GM23338 (cell line): Measurements from ENCODE around the gene KCNK16. TPM values are rescaled to one million over a fixed set of nuclear protein-coding genes. Genes with fewer than 3 reads are reported as not detected.

ENCODE experiments used
- ATAC-seq: fragments of 200-7000 bp; cut with Tn5 transposase; 3 replicates; pipeline ENCODE4 v1.9.1; 2020
- DNase-seq: peaks from one replicate; pipeline ENCODE4 v3.0.0-alpha.2; 2015; ENCODE audit warnings: low spot score
- H2AFZ ChIP-seq: fragments of 200-600 bp; sonication (generic); 2 replicates; pipeline ENCODE4 v1.8.0; 2016; ENCODE audit warnings: antibody characterized with exemption, mild to moderate bottlenecking, moderate library complexity
- H3F3A ChIP-seq: fragments of 200-600 bp; sonication (generic); replicated peaks from 2 replicates; pipeline ENCODE4 v1.8.0; 2017; ENCODE audit warnings: antibody characterized with exemption, mixed run types, low read depth
- H3K27ac ChIP-seq: fragments of 200-600 bp; sonication (generic); 2 replicates; pipeline ENCODE4 v1.6.1; 2016; ENCODE audit warnings: low read depth
- H3K27me3 ChIP-seq: fragments of 200-600 bp; sonication (generic); 2 replicates; pipeline ENCODE4 v1.8.0; 2016; ENCODE audit warnings: mild to moderate bottlenecking, mixed run types, moderate library complexity; ENCODE audit not compliant: insufficient read depth
- H3K36me3 ChIP-seq: fragments of 200-600 bp; sonication (generic); 2 replicates; pipeline ENCODE4 v1.8.0; 2016; ENCODE audit warnings: mild to moderate bottlenecking; ENCODE audit not compliant: insufficient read depth
- H3K4me1 ChIP-seq: fragments of 200-600 bp; sonication (generic); 2 replicates; pipeline ENCODE4 v1.8.0; 2016; ENCODE audit warnings: mild to moderate bottlenecking, moderate library complexity; ENCODE audit not compliant: insufficient read depth
- H3K4me2 ChIP-seq: fragments of 200-600 bp; sonication (generic); 2 replicates; pipeline ENCODE4 v1.7.1; 2017; ENCODE audit warnings: mixed run types
- H3K4me3 ChIP-seq: fragments of 200-600 bp; sonication (generic); 2 replicates; pipeline ENCODE4 v1.6.1; 2016; ENCODE audit warnings: mixed run types
- H3K79me2 ChIP-seq: fragments of 200-600 bp; sonication (generic); replicated peaks from 2 replicates; pipeline ENCODE4 v1.8.0; 2017; ENCODE audit warnings: mild to moderate bottlenecking; ENCODE audit not compliant: insufficient read depth
- H3K9me2 ChIP-seq: fragments of 200-600 bp; sonication (generic); 2 replicates; pipeline ENCODE4 v1.8.0; 2017; ENCODE audit not compliant: insufficient read depth
- H4K20me1 ChIP-seq: fragments of 200-600 bp; sonication (generic); replicated peaks from 2 replicates; pipeline ENCODE4 v1.8.0; 2017; ENCODE audit warnings: mild to moderate bottlenecking; ENCODE audit not compliant: insufficient read depth
- H3K27ac Mint-ChIP-seq: 2 replicates; pipeline ENCODE4 v1.8.0; 2020; ENCODE audit warnings: inconsistent platforms, mild to moderate bottlenecking, moderate library complexity, mixed read lengths
- H3K27me3 Mint-ChIP-seq: 3 replicates; pipeline ENCODE4 v1.8.0; 2022; ENCODE audit warnings: low read depth, mild to moderate bottlenecking, moderate library complexity, mixed read lengths, inconsistent platforms; ENCODE audit not compliant: insufficient read depth, poor library complexity
- H3K36me3 Mint-ChIP-seq: 3 replicates; pipeline ENCODE4 v1.8.0; 2021; ENCODE audit warnings: low read depth, mild to moderate bottlenecking, inconsistent platforms, moderate library complexity, mixed read lengths
- H3K4me1 Mint-ChIP-seq: 3 replicates; pipeline ENCODE4 v1.8.0; 2020; ENCODE audit warnings: mild to moderate bottlenecking, inconsistent platforms, mixed read lengths
- H3K4me3 Mint-ChIP-seq: 3 replicates; pipeline ENCODE4 v1.8.0; 2021; ENCODE audit warnings: moderate library complexity, mild to moderate bottlenecking, inconsistent platforms, mixed read lengths
- H3K9me3 Mint-ChIP-seq: 3 replicates; pipeline ENCODE4 v1.8.0; 2020; ENCODE audit warnings: moderate library complexity, mild to moderate bottlenecking, inconsistent platforms, mixed read lengths
- CREB1 ChIP-seq: fragments of 250-450 bp; sonication (Bioruptor Pico); IDR thresholded peaks from 2 replicates; pipeline ENCODE4 v1.5.0; 2020; ENCODE audit warnings: low read depth, mild to moderate bottlenecking, moderate library complexity
- CTCF ChIP-seq, 2 experiments: fragments of 200-600 bp in 1 of 2; sonication (generic) in 1 of 2; conservative IDR thresholded peaks; 2 replicates each; pipeline versions ENCODE4 v1.5.1 to v1.6.1; 2016 to 2017; ENCODE audit warnings: antibody characterized with exemption in 2 of 2, low read depth in 2 of 2, mild to moderate bottlenecking in 2 of 2, moderate library complexity in 1 of 2
- ETS1 ChIP-seq: IDR thresholded peaks from 2 replicates; pipeline ENCODE4 v1.6.1; 2016; ENCODE audit warnings: antibody characterized with exemption
- EZH2 ChIP-seq: fragments of 200-600 bp; sonication (generic); IDR thresholded peaks from one replicate; pipeline ENCODE4 v1.8.0; 2017; ENCODE audit warnings: antibody characterized with exemption, mild to moderate bottlenecking, low read depth; ENCODE audit not compliant: unreplicated experiment
- EZH2phosphoT487 ChIP-seq: fragments of 200-600 bp; sonication (generic); IDR thresholded peaks from one replicate; pipeline ENCODE4 v1.8.1; 2018; ENCODE audit warnings: antibody characterized with exemption; ENCODE audit not compliant: unreplicated experiment
- JUNB ChIP-seq: IDR thresholded peaks from one replicate; pipeline ENCODE4 v1.6.1; 2016; ENCODE audit warnings: antibody characterized with exemption; ENCODE audit not compliant: unreplicated experiment
- NANOG ChIP-seq: IDR thresholded peaks from 2 replicates; pipeline ENCODE4 v1.6.1; 2016; ENCODE audit warnings: antibody characterized with exemption, borderline replicate concordance
- POLR2AphosphoS5 ChIP-seq: IDR thresholded peaks from 2 replicates; pipeline ENCODE4 v1.6.1; 2016; ENCODE audit warnings: antibody characterized with exemption, low read depth
- REST ChIP-seq: IDR thresholded peaks from one replicate; pipeline ENCODE4 v1.6.1; 2018; ENCODE audit warnings: antibody characterized with exemption; ENCODE audit not compliant: unreplicated experiment
- STAT1 ChIP-seq: IDR thresholded peaks from one replicate; pipeline ENCODE4 v1.6.1; 2016; ENCODE audit warnings: antibody characterized with exemption; ENCODE audit not compliant: unreplicated experiment
- ZNF114 ChIP-seq: fragments of 250-450 bp; sonication (Bioruptor Pico); IDR thresholded peaks from 2 replicates; pipeline ENCODE4 v1.5.0; 2020; ENCODE audit warnings: mild to moderate bottlenecking, moderate library complexity
- ZNF331 ChIP-seq: fragments of 250-450 bp; sonication (Bioruptor Pico); IDR thresholded peaks from 2 replicates; pipeline ENCODE4 v1.5.0; 2020; ENCODE audit warnings: low read depth, mild to moderate bottlenecking, moderate library complexity
- ZNF462 ChIP-seq: fragments of 250-450 bp; sonication (Bioruptor Pico); IDR thresholded peaks from 2 replicates; pipeline ENCODE4 v1.5.0; 2020; ENCODE audit warnings: mild to moderate bottlenecking, moderate library complexity
- polyA plus RNA-seq: library from polyadenylated mRNA; unstranded; fragments of >200 nt; fragmentation: Nextera tagmentation; extraction: Ambion mirVana; gene quantifications from 2 replicates; pipeline ENCODE4 v1.2.1, GENCODE V29; 2016
- total RNA-seq: library from RNA; depleted of rRNA; stranded (reverse); fragments of >200 nt; shearing (Covaris generic); gene quantifications from 2 replicates; pipeline ENCODE4 v1.2.3, GENCODE V29; 2014

Gene KCNK16
- total and polyA plus RNA-seq, 2 experiments from 2014 or later, result not detected

GRCh38 chr6:39282774-39283173, 39.7 kb downstream of the KCNK16 start:
- Mint-ChIP-seq H3K4me3 (no peak overlapping the region), H3K9me3 (no peaks in the 10 kb centered on the region)
- no peak for ATAC-seq

More at GRCh38 chr6:39282774-39283173, 39.7 kb downstream of the KCNK16 start:
- Mint-ChIP-seq H3K27me3 (peaks cover 13% of the 10 kb centered on the region), H3K36me3 (no peaks in the 10 kb centered on the region; the same call in 2 of the 3 replicates), H3K4me1 (peaks cover 10% of the 10 kb centered on the region), H3K27ac (no peak overlapping the region)
- no peak overlapping the region for H2AFZ ChIP-seq
- H4K20me1 ChIP-seq, result no peaks in the 10 kb centered on the region
- TF ChIP-seq ZNF331 (CRISPR knock-in tag) (no peak), JUNB (no peak), EZH2 (no peak), ZNF462 (CRISPR knock-in tag) (no peak), STAT1 (no peak), NANOG (no peak), POLR2AphosphoS5 (no peak), ETS1 (no peak), CTCF (conservative IDR thresholded peaks at IDR 0.05; ENCODE audit: low read depth in 2 of 2) (no peak), REST (no peak), CREB1 (CRISPR knock-in tag) (no peak), EZH2phosphoT487 (no peak), ZNF114 (CRISPR knock-in tag) (no peak)
- no peaks in the 10 kb centered on the region for H3K4me1 ChIP-seq
- no peak for DNase-seq
- H3K4me3 ChIP-seq, result no peak overlapping the region
- no peaks in the 10 kb centered on the region for H3K36me3 ChIP-seq
- peaks cover 8% of the 10 kb centered on the region; the same call in 1 of the 2 replicates for H3K9me2 ChIP-seq
- no peaks in the 10 kb centered on the region for H3K79me2 ChIP-seq
- H3K4me2 ChIP-seq, result no peak overlapping the region
- no peaks in the 10 kb centered on the region for H3F3A ChIP-seq
- H3K27ac ChIP-seq, result no peak overlapping the region
- no peaks in the 10 kb centered on the region for H3K27me3 ChIP-seq
